Neuron (in vitro differentiated cells): ENCODE results near the gene NAA10.

Source experiments
- H2AFZ ChIP-seq: one replicate; pipeline ENCODE4 v1.6.1; 2013; ENCODE audit warnings: low read depth, mild to moderate bottlenecking, inconsistent platforms, low read length, moderate library complexity
- H3K27me3 ChIP-seq: one replicate; pipeline ENCODE4 v1.6.1; 2013; ENCODE audit warnings: low read length; ENCODE audit not compliant: insufficient read depth
- H3K36me3 ChIP-seq: one replicate; pipeline ENCODE4 v1.6.1; 2013; ENCODE audit warnings: low read length; ENCODE audit not compliant: insufficient read depth
- H3K4me1 ChIP-seq: one replicate; pipeline ENCODE4 v1.6.1; 2013; ENCODE audit warnings: low read length; ENCODE audit not compliant: insufficient read depth
- H3K4me3 ChIP-seq: 2 replicates; pipeline ENCODE4 v1.5.1; 2013; ENCODE audit warnings: mild to moderate bottlenecking, low read length, moderate library complexity
- H3K9me3 ChIP-seq: one replicate; pipeline ENCODE4 v1.6.1; 2013; ENCODE audit warnings: low read length

NAA10 gene

DNA sequence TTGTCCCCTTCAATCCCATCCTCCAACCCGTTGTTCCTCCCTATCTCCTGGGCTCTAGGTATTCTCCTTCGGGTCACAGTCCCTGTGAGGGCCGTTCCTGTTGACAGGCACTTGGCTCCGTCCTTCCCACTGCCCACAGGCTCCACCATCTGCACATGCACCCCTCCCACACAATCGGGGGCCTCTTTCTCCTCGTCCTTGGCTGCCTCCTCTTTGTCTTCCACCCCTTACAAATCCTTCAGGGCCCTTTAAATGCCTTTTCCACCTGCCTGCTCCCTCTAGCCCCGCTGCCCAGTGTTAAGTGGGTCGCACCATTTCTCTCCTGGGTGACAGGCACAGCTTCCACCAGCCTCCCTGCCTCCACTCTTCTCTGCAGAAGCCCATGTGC lies 33.1 kb downstream of the NAA10 start:
- peaks cover 11% of the 10 kb centered on the region for H3K4me1 ChIP-seq
- H3K27me3 ChIP-seq: peaks cover 24% of the 10 kb centered on the region
- H3K36me3 ChIP-seq: no peaks in the 10 kb centered on the region
- H3K9me3 ChIP-seq: no peaks in the 10 kb centered on the region
- H2AFZ ChIP-seq: no peak overlapping the region
- H3K4me3 ChIP-seq: no peak overlapping the region

DNA sequence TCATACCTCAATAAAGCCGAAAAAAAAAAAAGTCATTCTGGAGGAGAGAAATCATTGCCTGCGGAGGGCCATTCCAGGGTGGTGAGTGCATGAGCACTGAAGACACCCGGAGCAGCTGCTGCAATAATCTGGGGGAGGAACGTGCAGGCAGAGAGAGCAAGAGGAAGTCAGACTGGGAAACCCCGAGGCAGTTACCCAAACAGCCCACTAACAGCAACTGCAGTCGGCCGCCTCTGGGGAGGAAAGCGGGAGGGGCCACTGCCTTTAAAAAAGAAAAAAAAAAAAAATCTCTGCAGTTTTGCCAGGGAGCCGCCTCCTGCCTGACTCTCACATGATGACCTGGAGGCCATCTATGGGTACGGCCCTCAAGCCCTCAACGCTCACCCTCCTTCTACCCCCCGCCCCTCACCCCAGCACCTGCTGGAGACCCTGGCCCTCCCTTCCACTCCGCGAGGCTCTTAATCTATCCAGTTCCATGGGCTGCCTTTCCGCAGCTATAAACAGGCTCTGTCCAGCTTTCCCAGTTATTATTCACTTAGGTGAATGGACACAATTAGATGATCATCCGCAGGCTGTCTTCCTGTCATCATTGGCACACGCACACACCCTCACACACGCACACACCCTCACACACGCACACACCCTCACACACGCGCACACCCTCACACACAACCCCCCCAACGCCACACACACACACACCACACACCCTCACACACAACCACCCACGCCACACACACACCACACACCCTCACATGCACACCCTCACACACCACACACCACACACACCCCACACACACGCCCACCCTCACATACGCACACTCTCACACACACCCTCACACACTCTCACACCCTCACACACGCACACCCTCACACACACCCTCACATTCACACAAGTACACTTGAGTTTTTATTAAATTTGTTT lies 33.7 kb downstream of the NAA10 start:
- no peak overlapping the region for H3K4me3 ChIP-seq
- no peaks in the 10 kb centered on the region for H3K36me3 ChIP-seq
- peaks cover 11% of the 10 kb centered on the region for H3K4me1 ChIP-seq
- H3K9me3 ChIP-seq: no peaks in the 10 kb centered on the region
- H2AFZ ChIP-seq: no peak overlapping the region
- peaks cover 19% of the 10 kb centered on the region for H3K27me3 ChIP-seq

DNA sequence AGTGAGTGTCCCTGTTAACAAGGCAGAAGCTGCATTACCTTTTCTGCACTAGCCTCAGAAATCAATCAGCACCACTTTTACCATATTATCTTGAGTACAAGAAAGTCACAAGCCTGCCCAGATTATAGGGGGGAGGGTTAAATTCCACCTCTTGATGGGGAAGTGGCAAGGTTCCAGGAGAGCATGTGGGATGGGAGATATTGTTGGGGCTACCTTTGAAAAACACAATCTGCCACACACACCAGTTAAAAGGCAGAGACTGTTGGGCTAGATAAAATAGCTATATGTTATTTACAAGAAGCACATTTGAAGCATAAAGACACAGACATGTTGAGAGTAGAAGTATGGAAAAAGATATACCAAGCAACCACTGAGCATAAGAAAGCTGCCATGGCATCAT lies 36.9 kb downstream of the NAA10 start:
- Histone ChIP-seq H3K4me1 (peaks cover 11% of the 10 kb centered on the region), H3K27me3 (peaks cover 16% of the 10 kb centered on the region), H3K9me3 (no peaks in the 10 kb centered on the region), H2AFZ (no peak overlapping the region), H3K36me3 (no peaks in the 10 kb centered on the region), H3K4me3 (no peak overlapping the region)

DNA sequence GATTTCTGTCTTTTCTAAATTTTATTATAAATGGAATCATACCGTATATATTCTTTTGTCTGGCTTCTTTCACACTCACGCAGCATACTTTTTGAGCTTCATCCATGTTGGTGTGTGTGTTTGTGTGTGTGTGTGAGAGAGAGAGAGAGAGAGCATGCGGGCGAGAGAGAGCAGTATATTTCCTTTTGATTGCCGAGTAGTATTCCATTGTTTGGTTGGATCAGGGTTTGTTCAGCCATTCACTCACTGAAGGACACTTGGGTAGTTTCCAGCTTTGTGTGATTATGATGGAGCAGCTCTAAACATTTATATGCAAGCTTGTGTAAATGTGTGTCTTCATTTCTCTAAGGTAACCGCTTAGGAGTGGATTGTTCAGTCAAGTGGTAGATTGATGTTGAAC lies 45.7 kb downstream of the NAA10 start:
- Histone ChIP-seq H3K4me3 (no peak overlapping the region), H2AFZ (no peak overlapping the region), H3K4me1 (peaks cover 18% of the 10 kb centered on the region), H3K27me3 (peaks cover 27% of the 10 kb centered on the region), H3K9me3 (no peaks in the 10 kb centered on the region), H3K36me3 (no peaks in the 10 kb centered on the region)

DNA sequence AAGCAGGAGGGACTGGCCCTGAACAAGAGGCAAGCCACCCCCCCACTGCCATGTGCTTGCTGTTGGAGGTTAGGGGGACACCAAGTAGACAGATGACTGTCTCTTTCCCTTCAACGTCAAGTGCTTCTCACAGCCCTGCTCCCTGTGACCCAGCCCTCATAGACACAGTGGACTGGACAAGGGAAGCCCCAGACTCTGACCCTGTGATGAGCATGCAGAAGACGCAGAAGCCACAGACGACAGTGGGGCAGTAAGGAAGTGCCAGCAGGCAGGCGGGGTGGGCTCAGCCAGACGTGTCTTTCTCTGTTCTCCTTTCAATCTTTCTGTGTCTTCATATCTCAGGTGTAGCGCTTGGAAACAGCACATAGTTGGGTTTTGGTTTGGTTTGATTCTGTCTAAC lies 46.5 kb downstream of the NAA10 start:
- Histone ChIP-seq H3K27me3 (peaks cover 26% of the 10 kb centered on the region), H2AFZ (no peak overlapping the region), H3K4me1 (peaks cover 26% of the 10 kb centered on the region), H3K4me3 (no peak overlapping the region), H3K36me3 (no peaks in the 10 kb centered on the region), H3K9me3 (no peaks in the 10 kb centered on the region)

DNA sequence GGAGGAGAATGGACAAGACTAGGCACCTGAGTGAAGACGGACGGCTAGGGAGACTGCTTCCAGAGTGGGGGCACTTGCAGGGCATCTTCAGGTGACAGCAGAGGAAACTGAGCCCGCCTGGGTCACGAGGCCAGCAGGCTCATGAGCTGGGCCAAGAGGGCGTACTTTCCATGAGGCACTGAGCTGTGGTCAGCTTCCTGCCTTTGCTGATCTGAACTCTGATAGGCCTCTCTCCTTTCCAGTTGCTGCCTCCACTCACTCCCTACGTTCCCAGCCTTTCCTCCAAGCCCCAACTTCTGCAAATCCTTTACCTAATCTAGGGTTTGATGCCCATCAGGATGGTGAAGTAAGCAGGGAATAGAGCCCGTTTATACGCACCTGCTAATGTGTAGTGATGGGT lies 47.5 kb downstream of the NAA10 start:
- H3K4me1 ChIP-seq: peaks cover 36% of the 10 kb centered on the region
- H2AFZ ChIP-seq: no peak overlapping the region
- no peaks in the 10 kb centered on the region for H3K9me3 ChIP-seq
- peaks cover 22% of the 10 kb centered on the region for H3K27me3 ChIP-seq
- H3K4me3 ChIP-seq: no peak overlapping the region
- no peaks in the 10 kb centered on the region for H3K36me3 ChIP-seq

DNA sequence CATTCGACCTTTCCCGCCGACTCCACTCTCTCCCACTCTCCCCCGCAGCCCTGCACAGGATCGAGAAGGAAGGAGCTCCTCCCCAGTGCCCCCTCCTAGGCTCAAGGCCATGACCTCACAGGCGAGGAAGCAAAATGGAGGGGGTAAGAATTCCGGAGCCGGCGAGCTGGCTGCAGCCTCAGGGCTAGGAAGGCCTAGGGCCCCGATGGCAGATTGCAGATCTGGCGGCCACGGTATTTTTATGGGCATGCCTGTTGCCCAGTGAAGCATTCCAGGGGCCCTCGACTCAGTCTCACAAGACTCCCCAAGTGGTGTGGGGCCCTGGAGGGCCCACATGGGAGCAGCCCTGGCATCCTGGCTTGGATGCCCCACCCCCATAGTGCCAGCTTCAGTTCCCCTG lies 47.9 kb downstream of the NAA10 start:
- peaks cover 18% of the 10 kb centered on the region for H3K27me3 ChIP-seq
- H3K4me1 ChIP-seq: peaks cover 39% of the 10 kb centered on the region
- H2AFZ ChIP-seq: no peak overlapping the region

DNA sequence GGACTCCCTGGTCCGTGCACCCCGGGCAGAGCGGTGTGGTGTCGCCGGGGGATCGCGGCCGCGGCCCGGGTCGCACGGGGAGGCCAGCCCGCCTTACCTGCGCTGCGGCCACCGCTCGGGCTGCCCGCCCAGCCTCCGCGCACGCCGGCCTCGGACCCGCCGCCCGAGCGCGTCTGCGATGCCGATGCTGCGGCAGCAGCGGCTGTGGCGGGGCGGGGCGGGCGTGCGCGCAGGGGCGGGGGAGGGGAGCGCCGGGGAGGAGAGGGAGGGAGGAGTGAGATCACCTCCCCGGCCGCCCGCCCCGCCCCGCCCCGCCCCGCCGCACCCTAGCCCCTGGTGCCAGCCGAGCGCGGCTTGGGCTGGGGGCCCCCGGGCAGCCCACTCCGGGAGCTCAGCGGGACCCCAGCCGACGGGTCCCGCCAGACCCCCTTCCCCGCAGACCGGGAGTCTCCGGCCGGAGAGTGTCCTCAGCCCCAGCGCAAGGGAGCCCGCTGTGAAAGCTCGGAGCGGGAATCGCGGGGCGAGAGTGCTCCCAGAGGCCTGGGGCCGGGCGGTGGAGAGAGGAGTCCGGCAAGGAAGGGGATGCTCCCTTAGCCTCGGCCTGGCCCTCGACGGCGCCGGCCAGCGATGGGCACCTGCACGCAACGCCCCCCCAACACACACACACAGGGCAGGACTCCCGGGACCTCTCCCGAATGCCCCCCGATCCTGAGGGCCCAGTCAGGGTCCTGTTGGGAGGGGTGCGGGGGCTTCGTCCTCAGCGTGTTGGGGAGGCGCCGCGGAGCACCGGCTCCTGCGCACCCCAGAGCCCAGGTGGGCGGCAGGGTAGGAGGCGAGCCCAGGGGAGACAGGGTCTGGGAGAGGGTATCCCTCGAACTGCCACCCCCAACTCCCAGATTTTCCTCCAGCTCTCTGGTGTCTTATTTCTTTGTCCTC lies 48.6 kb downstream of the NAA10 start, which contains the start of gene L1CAM:
Gene L1CAM (minus strand): TSS at position 206 of the 936 bp plus-strand sequence. CDS start 10,337 bp downstream, outside the sequence.
- H3K36me3 ChIP-seq: no peaks in the 10 kb centered on the region
- peaks cover 17% of the 10 kb centered on the region for H3K27me3 ChIP-seq

More for the DNA sequence above, 47.9 kb downstream of the NAA10 start:
- Histone ChIP-seq H3K36me3 (no peaks in the 10 kb centered on the region), H3K9me3 (no peaks in the 10 kb centered on the region), H3K4me3 (no peak overlapping the region)

DNA sequence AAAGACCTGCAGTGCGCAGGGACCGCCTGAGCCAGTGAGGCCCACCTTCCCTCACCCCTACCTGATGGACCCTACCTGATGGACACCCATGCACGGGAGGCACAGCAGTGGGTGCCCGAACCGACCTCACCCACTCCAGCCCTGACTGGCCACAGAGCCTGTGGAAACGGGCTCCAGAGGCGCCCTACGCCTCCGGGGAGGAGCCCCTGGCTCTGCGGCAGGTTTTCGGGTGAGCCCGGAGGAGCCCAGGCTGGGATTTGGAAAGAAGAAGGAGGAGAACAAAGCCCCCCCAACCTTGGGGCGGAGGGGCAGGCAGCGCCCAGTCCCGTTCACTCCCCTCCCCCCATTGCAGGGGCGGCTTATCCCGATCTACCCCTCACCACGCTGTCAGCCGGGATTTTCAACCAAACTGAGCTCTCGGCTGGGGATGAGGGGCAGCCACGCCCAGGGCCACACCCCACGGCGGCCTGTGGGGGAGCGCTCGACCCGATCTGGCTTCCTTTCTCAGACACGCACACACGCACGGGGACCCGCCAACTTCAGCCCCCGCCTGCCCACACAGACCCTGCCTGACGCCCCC lies 49.5 kb downstream of the NAA10 start:
- H3K4me1 ChIP-seq: peaks cover 55% of the 10 kb centered on the region
- no peaks in the 10 kb centered on the region for H3K9me3 ChIP-seq
- no peaks in the 10 kb centered on the region for H3K36me3 ChIP-seq
- H2AFZ ChIP-seq: no peak overlapping the region
- peaks cover 17% of the 10 kb centered on the region for H3K27me3 ChIP-seq
- peak overlapping the region; percentile 50 for H3K4me3 ChIP-seq

More for the DNA sequence above, 48.6 kb downstream of the NAA10 start, which contains the start of gene L1CAM:
- Histone ChIP-seq H3K4me3 (peak within 1 kb of the TSS; percentile 50), H3K9me3 (no peaks in the 10 kb centered on the region), H3K4me1 (peaks cover 45% of the 10 kb centered on the region), H2AFZ (no peak within 1 kb of the TSS)

DNA sequence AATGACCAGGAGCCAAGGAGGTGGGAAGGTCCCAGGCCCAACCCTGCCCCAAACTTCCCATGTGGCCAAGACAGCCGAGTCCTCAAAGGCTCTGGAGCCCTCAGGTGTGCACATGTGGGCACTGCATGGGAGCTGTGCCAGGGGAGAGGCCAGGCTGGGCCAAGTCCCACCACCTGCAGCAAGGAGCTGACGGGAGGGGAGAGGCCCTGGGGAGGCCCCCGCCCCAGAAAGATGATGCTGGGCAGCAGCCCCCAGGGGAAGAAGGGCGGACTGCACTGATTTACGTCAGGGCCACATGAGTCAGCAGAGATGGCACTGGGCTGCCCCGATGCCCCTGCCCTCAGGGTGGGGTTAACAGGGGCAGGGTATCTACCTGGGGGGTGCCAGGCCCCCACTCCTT lies 50.2 kb downstream of the NAA10 start:
- peaks cover 17% of the 10 kb centered on the region for H3K27me3 ChIP-seq
- H3K36me3 ChIP-seq: no peaks in the 10 kb centered on the region
- H3K4me1 ChIP-seq: peaks cover 62% of the 10 kb centered on the region
- H3K9me3 ChIP-seq: no peaks in the 10 kb centered on the region
- no peak overlapping the region for H2AFZ ChIP-seq
- H3K4me3 ChIP-seq: peak overlapping the region; percentile 50

DNA sequence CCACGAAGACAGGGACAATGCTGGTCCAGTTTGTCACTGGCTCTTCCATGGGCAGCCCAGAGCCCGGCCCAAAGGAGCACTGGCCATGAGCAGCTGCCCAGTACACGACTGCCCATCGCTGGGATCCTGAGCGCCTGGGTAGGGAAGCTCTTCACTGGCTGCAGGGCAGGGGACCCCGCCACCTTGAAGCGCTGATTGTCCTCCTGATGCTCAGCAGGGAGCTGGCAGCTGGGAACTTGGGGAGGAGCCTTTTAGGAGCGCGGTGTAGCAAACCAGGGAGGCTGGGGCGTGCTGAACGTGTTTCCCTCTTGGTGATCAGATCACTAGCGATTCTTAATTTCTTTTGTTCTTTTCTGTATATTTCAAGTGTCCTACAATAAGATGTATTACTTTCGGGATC lies 50.7 kb downstream of the NAA10 start:
- Histone ChIP-seq H3K4me3 (no peak overlapping the region), H3K36me3 (no peaks in the 10 kb centered on the region), H2AFZ (no peak overlapping the region), H3K27me3 (peaks cover 17% of the 10 kb centered on the region), H3K9me3 (no peaks in the 10 kb centered on the region), H3K4me1 (peaks cover 65% of the 10 kb centered on the region)

DNA sequence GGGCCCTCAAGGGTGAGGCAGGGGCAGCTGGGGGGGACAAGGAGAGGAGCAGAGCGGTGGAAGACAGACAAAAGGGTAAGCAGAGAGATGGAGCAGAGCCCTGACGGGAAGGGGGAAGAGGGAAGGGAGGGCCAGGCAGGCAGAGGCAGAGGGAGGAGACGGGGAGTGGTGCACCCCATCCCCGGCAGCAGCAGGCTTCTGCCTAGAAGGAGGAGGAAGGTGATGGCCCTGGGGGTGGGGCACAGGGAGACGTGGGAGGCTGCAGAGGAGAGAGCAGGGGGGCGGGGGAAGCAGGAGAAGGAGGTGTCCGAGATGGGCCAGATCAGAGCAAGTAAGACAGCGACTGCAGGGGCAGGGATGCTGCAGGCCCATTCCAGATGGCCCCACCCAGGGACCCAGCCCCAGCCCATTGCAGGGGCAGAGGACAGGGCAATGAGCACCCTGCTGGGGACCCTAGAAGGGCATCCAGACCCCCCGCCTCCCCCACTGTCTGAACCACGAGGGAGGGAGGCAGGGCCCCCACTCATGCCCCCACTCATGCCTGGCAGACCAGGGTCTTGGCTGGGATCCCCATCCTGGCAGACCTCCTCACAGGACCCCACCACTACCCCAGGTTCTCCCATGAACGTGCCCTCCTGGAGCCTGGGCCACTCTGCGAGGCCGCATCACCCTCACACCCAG lies 51.5 kb downstream of the NAA10 start:
- Histone ChIP-seq H3K4me3 (no peak overlapping the region), H2AFZ (no peak overlapping the region), H3K4me1 (peaks cover 68% of the 10 kb centered on the region), H3K9me3 (no peaks in the 10 kb centered on the region), H3K27me3 (peaks cover 17% of the 10 kb centered on the region), H3K36me3 (no peaks in the 10 kb centered on the region)
